Endothelial cell (in vitro differentiated cells): ENCODE results near the gene TIMM21. TPM values are rescaled to one million over a fixed set of nuclear protein-coding genes. Genes with fewer than 3 reads are reported as not detected.

Source experiments
- DNase-seq: peaks from one replicate; pipeline ENCODE4 v3.0.0; 2021; ENCODE audit warnings: low spot score
- H3K27ac Mint-ChIP-seq: one replicate; pipeline ENCODE4 v1.8.0; 2021; ENCODE audit warnings: mixed read lengths, inconsistent platforms; ENCODE audit not compliant: unreplicated experiment
- H3K27me3 Mint-ChIP-seq: one replicate; pipeline ENCODE4 v1.8.0; 2021; ENCODE audit warnings: mild to moderate bottlenecking, moderate library complexity, mixed read lengths, inconsistent platforms; ENCODE audit not compliant: unreplicated experiment
- H3K36me3 Mint-ChIP-seq: one replicate; pipeline ENCODE4 v1.8.0; 2021; ENCODE audit warnings: mild to moderate bottlenecking, low read depth, mixed read lengths, inconsistent platforms; ENCODE audit not compliant: unreplicated experiment
- H3K4me1 Mint-ChIP-seq: one replicate; pipeline ENCODE4 v1.8.0; 2021; ENCODE audit warnings: mild to moderate bottlenecking, mixed read lengths, inconsistent platforms; ENCODE audit not compliant: unreplicated experiment
- H3K4me3 Mint-ChIP-seq: one replicate; pipeline ENCODE4 v1.8.0; 2021; ENCODE audit warnings: mild to moderate bottlenecking, mixed read lengths, inconsistent platforms; ENCODE audit not compliant: unreplicated experiment
- H3K9me3 Mint-ChIP-seq: one replicate; pipeline ENCODE4 v1.8.0; 2021; ENCODE audit warnings: mixed read lengths, inconsistent platforms; ENCODE audit not compliant: unreplicated experiment
- total RNA-seq: library from RNA; stranded (reverse); fragmentation: NEBNext Ultra II Directional; extraction: Animal tissue kit (Norgen Biotek cat#: 25700); gene quantifications from one replicate; pipeline ENCODE4 v1.2.1, GENCODE V29; 2021; ENCODE audit not compliant: unreplicated experiment
- TF ChIP-seq, protein P1 (sequence below): fragments of 200-600 bp; sonication (generic); IDR thresholded peaks from one replicate; pipeline ENCODE4 v1.5.0; 2021; ENCODE audit warnings: antibody characterized with exemption; ENCODE audit not compliant: unreplicated experiment

Gene TIMM21
- total RNA-seq, 1 donor from 2014 or later, result 22.2 TPM

- Mint-ChIP-seq H3K4me1 (no peaks in the 10 kb centered on the region), H3K27ac (no peak overlapping the region), H3K9me3 (no peaks in the 10 kb centered on the region), H3K27me3 (no peaks in the 10 kb centered on the region), H3K36me3 (no peaks in the 10 kb centered on the region), H3K4me3 (no peak overlapping the region)
- DNase-seq, result no peak
- TF ChIP-seq, protein P1, sequence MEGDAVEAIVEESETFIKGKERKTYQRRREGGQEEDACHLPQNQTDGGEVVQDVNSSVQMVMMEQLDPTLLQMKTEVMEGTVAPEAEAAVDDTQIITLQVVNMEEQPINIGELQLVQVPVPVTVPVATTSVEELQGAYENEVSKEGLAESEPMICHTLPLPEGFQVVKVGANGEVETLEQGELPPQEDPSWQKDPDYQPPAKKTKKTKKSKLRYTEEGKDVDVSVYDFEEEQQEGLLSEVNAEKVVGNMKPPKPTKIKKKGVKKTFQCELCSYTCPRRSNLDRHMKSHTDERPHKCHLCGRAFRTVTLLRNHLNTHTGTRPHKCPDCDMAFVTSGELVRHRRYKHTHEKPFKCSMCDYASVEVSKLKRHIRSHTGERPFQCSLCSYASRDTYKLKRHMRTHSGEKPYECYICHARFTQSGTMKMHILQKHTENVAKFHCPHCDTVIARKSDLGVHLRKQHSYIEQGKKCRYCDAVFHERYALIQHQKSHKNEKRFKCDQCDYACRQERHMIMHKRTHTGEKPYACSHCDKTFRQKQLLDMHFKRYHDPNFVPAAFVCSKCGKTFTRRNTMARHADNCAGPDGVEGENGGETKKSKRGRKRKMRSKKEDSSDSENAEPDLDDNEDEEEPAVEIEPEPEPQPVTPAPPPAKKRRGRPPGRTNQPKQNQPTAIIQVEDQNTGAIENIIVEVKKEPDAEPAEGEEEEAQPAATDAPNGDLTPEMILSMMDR, result no peak
Observed at GRCh38 chr18:74126684-74127655, 21.4 kb upstream of the TIMM21 start.

GRCh38 chr18:74128159-74128558, 20.2 kb upstream of the TIMM21 start:
- no peak for DNase-seq
- TF ChIP-seq, protein P1, result no peak
- Mint-ChIP-seq H3K27me3 (no peaks in the 10 kb centered on the region), H3K27ac (no peak overlapping the region), H3K36me3 (no peaks in the 10 kb centered on the region), H3K4me3 (no peak overlapping the region), H3K4me1 (no peaks in the 10 kb centered on the region), H3K9me3 (no peaks in the 10 kb centered on the region)

DNA sequence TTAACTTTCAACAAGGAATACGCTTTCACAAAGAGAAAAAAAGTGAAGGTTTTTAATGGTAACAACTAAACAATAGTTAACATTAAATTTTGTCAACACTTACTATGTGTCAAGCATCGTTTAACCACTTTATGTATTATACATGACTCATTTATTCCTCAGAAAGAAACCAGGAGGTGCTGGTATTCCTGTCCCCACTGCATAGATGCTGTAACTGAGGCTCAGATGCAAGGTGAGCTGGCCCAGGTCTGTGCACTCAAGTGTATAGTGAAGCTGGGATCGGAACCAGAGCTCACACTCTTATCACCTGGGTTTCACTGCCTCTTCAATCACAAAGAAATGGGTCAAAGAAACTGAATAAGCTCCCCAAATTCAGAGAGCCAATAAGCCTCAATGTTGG, 17.2 kb upstream of the TIMM21 start:
- DNase-seq, result no peak
- H3K36me3 Mint-ChIP-seq, result no peaks in the 10 kb centered on the region
- no peak overlapping the region for H3K27ac Mint-ChIP-seq
- no peaks in the 10 kb centered on the region for H3K9me3 Mint-ChIP-seq
- peaks cover 1% of the 10 kb centered on the region for H3K27me3 Mint-ChIP-seq
- TF ChIP-seq, protein P1, result no peak
- H3K4me3 Mint-ChIP-seq, result no peak overlapping the region
- no peaks in the 10 kb centered on the region for H3K4me1 Mint-ChIP-seq

- no peak overlapping the region for H3K4me3 Mint-ChIP-seq
- H3K27ac Mint-ChIP-seq, result no peak overlapping the region
- no peaks in the 10 kb centered on the region for H3K4me1 Mint-ChIP-seq
- TF ChIP-seq, protein P1, result no peak
- peaks cover 3% of the 10 kb centered on the region for H3K27me3 Mint-ChIP-seq
- H3K9me3 Mint-ChIP-seq, result no peaks in the 10 kb centered on the region
- H3K36me3 Mint-ChIP-seq, result no peaks in the 10 kb centered on the region
- no peak for DNase-seq
Observed at GRCh38 chr18:74132201-74132600, 16.1 kb upstream of the TIMM21 start.

GRCh38 chr18:74137920-74138538, 10.3 kb upstream of the TIMM21 start:
- no peak for DNase-seq
- H3K9me3 Mint-ChIP-seq, result no peaks in the 10 kb centered on the region
- TF ChIP-seq, protein P1, result no peak
- no peak overlapping the region for H3K27ac Mint-ChIP-seq
- peaks cover 13% of the 10 kb centered on the region for H3K4me1 Mint-ChIP-seq
- peaks cover 7% of the 10 kb centered on the region for H3K27me3 Mint-ChIP-seq
- H3K36me3 Mint-ChIP-seq, result no peaks in the 10 kb centered on the region
- no peak overlapping the region for H3K4me3 Mint-ChIP-seq
